ENCODE data around the gene NPAS2.

NPAS2 gene

GRCh38 chr2:100852447-100852846 lies 32.5 kb downstream of the NPAS2 start:
- FAIRE-seq (no peak), DNase-seq (ENCODE audit: extremely low spot score, insufficient read length, low read depth) (no peak)

GRCh38 chr2:100852999-100853908 lies 33.3 kb downstream of the NPAS2 start:
- FAIRE-seq: no peak
- no peak for DNase-seq (ENCODE audit: extremely low spot score, insufficient read length, low read depth)

- no peak for FAIRE-seq
Observed at GRCh38 chr2:100853909-100854810, 34.2 kb downstream of the NPAS2 start.

GRCh38 chr2:100855084-100855483 lies 35.1 kb downstream of the NPAS2 start:
- no peak for FAIRE-seq

More at GRCh38 chr2:100853909-100854810, 34.2 kb downstream of the NPAS2 start:
- no peak for DNase-seq (ENCODE audit: extremely low spot score, insufficient read length, low read depth)

GRCh38 chr2:100855606-100856005 lies 35.7 kb downstream of the NPAS2 start:
- no peak for FAIRE-seq

More at GRCh38 chr2:100855084-100855483, 35.1 kb downstream of the NPAS2 start:
- no peak for DNase-seq (ENCODE audit: extremely low spot score, insufficient read length, low read depth)

GRCh38 chr2:100856732-100857131 lies 36.8 kb downstream of the NPAS2 start:
- FAIRE-seq: no peak
- DNase-seq (ENCODE audit: extremely low spot score, insufficient read length, low read depth): no peak

More at GRCh38 chr2:100855606-100856005, 35.7 kb downstream of the NPAS2 start:
- DNase-seq (ENCODE audit: extremely low spot score, insufficient read length, low read depth): no peak

- DNase-seq (ENCODE audit: extremely low spot score, insufficient read length, low read depth) (no peak), FAIRE-seq (no peak)
Observed at GRCh38 chr2:100857341-100857740, 37.4 kb downstream of the NPAS2 start.

GRCh38 chr2:100857915-100858314 lies 38.0 kb downstream of the NPAS2 start:
- no peak for DNase-seq (ENCODE audit: extremely low spot score, insufficient read length, low read depth)
- no peak for FAIRE-seq

GRCh38 chr2:100859902-100860301 lies 40.0 kb downstream of the NPAS2 start:
- DNase-seq (ENCODE audit: extremely low spot score, insufficient read length, low read depth) (no peak), FAIRE-seq (no peak)

- DNase-seq (ENCODE audit: extremely low spot score, insufficient read length, low read depth): no peak
- FAIRE-seq: no peak
Observed at GRCh38 chr2:100861340-100861739, 41.4 kb downstream of the NPAS2 start.

- FAIRE-seq (no peak), DNase-seq (ENCODE audit: extremely low spot score, insufficient read length, low read depth) (no peak)
Observed at GRCh38 chr2:100862081-100862480, 42.1 kb downstream of the NPAS2 start.

- DNase-seq (ENCODE audit: extremely low spot score, insufficient read length, low read depth) (no peak), FAIRE-seq (no peak)
Observed at GRCh38 chr2:100865816-100866460, 46.0 kb downstream of the NPAS2 start.

- no peak for DNase-seq (ENCODE audit: extremely low spot score, insufficient read length, low read depth)
- no peak for FAIRE-seq
Observed at GRCh38 chr2:100868083-100868482, 48.1 kb downstream of the NPAS2 start.

- FAIRE-seq (no peak), DNase-seq (ENCODE audit: extremely low spot score, insufficient read length, low read depth) (no peak)
Observed at GRCh38 chr2:100869120-100869519, 49.2 kb downstream of the NPAS2 start.

GRCh38 chr2:100870652-100871531 lies 51.0 kb downstream of the NPAS2 start:
- FAIRE-seq (no peak), DNase-seq (ENCODE audit: extremely low spot score, insufficient read length, low read depth) (no peak)

GRCh38 chr2:100875516-100876230 lies 55.7 kb downstream of the NPAS2 start:
- FAIRE-seq (no peak), DNase-seq (ENCODE audit: extremely low spot score, insufficient read length, low read depth) (no peak)

- no peak for DNase-seq (ENCODE audit: extremely low spot score, insufficient read length, low read depth)
- FAIRE-seq: no peak
Observed at GRCh38 chr2:100876231-100876860, 56.4 kb downstream of the NPAS2 start.

GRCh38 chr2:100877555-100877954 lies 57.6 kb downstream of the NPAS2 start:
- no peak for FAIRE-seq

More at GRCh38 chr2:100877555-100877954, 57.6 kb downstream of the NPAS2 start:
- DNase-seq (ENCODE audit: extremely low spot score, insufficient read length, low read depth): no peak
